ENCODE measurements around the gene ADRM1.

DNA sequence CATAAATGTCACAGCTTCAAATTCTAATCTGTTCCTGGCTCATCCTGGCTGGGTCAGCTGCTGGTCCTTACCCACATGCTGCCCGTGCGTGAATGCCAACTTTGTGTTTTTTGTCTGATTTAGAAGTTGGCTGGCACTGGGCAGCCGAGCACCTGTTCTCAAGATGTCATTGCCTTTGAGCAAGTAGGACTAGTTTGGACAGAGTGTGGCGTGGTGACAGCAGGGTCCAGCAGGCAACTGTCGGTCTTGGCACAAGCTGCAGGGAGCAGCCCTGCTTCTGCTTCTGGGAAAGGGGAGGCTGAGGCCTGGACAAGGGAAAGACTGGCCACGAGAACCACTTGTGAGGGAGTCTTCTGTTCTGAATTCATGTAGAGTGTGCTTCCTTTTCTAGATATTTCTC lies 26.4 kb upstream of the ADRM1 start:
- TF ChIP-seq ZNF274 (IDR thresholded peaks at IDR 0.05; ENCODE audit: low read depth, low read length) (no peak), SUZ12 (IDR thresholded peaks at IDR 0.05; ENCODE audit: extremely low read depth, insufficient read depth, insufficient read length) (no peak), YY1 (IDR thresholded peaks at IDR 0.05; ENCODE audit: insufficient read depth, insufficient read length) (no peak)
